ENCODE results near the gene ZPBP. TPM values are rescaled to one million over a fixed set of nuclear protein-coding genes. Genes with fewer than 3 reads are reported as not detected.

ZPBP gene
- total RNA-seq, 1 donor, result not detected

DNA sequence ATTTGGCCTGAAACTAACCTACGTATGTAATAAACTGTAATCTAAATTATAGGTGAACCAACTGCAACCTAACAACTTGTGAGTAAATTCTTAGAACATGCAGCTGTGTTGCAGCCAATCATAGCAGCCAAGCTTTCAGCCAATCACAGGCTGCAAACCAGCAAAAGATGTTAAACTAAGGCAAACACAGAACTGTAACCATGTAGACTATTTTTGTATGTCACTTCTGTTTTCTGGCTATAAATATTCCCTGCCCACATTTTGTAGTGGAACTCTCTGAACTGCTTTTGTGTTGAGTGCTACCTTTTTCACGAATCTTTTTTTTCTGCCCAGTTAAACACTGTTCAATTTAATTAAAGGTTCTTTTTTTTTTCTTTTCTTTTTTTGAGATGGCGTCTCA is 28.2 kb upstream of the ZPBP start:
- Histone ChIP-seq H3K36me3 (ENCODE audit: insufficient read depth, low read length) (no peaks in the 10 kb centered on the region), H4K20me1 (ENCODE audit: insufficient read depth, low read length) (no peaks in the 10 kb centered on the region), H3K27ac (ENCODE audit: low read depth, low read length) (no peak overlapping the region), H2AFZ (ENCODE audit: low read length) (no peak overlapping the region), H3K79me2 (ENCODE audit: insufficient read depth, low read length) (no peaks in the 10 kb centered on the region), H3K27me3 (ENCODE audit: insufficient read depth, low read length) (no peaks in the 10 kb centered on the region), H3K4me1 (ENCODE audit: insufficient read depth, low read length) (no peaks in the 10 kb centered on the region), H3K9me3 (ENCODE audit: low read depth, low read length) (no peaks in the 10 kb centered on the region), H3K4me2 (ENCODE audit: insufficient read depth, low read length) (no peak overlapping the region), H3K4me3 (ENCODE audit: insufficient read depth, low read length) (no peak overlapping the region)
- TF ChIP-seq, protein P1, sequence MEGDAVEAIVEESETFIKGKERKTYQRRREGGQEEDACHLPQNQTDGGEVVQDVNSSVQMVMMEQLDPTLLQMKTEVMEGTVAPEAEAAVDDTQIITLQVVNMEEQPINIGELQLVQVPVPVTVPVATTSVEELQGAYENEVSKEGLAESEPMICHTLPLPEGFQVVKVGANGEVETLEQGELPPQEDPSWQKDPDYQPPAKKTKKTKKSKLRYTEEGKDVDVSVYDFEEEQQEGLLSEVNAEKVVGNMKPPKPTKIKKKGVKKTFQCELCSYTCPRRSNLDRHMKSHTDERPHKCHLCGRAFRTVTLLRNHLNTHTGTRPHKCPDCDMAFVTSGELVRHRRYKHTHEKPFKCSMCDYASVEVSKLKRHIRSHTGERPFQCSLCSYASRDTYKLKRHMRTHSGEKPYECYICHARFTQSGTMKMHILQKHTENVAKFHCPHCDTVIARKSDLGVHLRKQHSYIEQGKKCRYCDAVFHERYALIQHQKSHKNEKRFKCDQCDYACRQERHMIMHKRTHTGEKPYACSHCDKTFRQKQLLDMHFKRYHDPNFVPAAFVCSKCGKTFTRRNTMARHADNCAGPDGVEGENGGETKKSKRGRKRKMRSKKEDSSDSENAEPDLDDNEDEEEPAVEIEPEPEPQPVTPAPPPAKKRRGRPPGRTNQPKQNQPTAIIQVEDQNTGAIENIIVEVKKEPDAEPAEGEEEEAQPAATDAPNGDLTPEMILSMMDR (IDR thresholded peaks at IDR 0.05; ENCODE audit: extremely low read depth, low read depth, low read length), result no peak
- no peak for DNase-seq (ENCODE audit: insufficient read length, low spot score, missing footprints)

DNA sequence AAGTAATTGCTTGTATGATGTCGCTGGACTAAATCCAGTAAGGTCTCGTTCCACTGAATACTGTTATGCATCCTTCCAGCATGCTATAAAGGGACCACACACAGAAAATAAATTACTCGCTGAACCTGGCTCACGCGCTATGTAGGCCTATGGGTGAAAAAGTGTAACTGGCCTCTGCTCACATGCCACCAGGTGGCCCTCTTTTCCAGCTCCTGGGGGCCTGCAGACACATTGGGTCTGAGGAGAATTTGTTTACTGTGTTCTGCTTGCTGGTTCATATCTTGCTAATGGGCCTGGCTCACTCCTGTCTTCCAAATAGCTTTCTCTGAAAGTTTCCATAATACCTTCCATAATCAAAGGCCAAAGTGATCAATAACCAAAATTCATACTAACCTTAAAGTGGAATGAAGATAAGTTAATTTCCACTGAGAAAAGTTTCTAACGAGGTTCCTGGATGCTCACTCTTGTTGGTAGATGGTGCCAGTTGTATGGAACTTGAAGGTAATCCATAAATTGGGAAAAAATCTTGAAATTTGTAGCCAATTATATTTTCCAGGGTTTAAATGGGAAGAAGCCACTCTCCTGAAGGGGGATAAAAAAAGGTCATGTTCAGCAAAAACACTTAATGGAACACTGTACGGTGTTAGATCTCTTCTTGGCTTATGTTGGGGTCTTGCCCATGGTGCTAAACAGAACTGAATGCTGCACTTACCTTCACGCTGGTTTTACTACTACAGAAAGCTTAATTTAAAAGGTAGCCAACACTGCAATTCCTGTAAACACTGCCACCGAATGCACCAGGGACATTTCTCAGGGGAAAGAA is 27.0 kb upstream of the ZPBP start:
- TF ChIP-seq, protein P1 (IDR thresholded peaks at IDR 0.05; ENCODE audit: extremely low read depth, low read depth, low read length), result no peak
- no peaks in the 10 kb centered on the region for H3K9me3 ChIP-seq (ENCODE audit: low read depth, low read length)
- H3K4me1 ChIP-seq (ENCODE audit: insufficient read depth, low read length), result no peaks in the 10 kb centered on the region
- H4K20me1 ChIP-seq (ENCODE audit: insufficient read depth, low read length), result no peaks in the 10 kb centered on the region
- H2AFZ ChIP-seq (ENCODE audit: low read length), result no peak overlapping the region
- H3K79me2 ChIP-seq (ENCODE audit: insufficient read depth, low read length), result no peaks in the 10 kb centered on the region
- no peak for DNase-seq (ENCODE audit: insufficient read length, low spot score, missing footprints)
- H3K27ac ChIP-seq (ENCODE audit: low read depth, low read length), result no peak overlapping the region
- no peaks in the 10 kb centered on the region for H3K36me3 ChIP-seq (ENCODE audit: insufficient read depth, low read length)
- no peak overlapping the region for H3K4me2 ChIP-seq (ENCODE audit: insufficient read depth, low read length)
- no peaks in the 10 kb centered on the region for H3K27me3 ChIP-seq (ENCODE audit: insufficient read depth, low read length)
- no peak overlapping the region for H3K4me3 ChIP-seq (ENCODE audit: insufficient read depth, low read length)

DNA sequence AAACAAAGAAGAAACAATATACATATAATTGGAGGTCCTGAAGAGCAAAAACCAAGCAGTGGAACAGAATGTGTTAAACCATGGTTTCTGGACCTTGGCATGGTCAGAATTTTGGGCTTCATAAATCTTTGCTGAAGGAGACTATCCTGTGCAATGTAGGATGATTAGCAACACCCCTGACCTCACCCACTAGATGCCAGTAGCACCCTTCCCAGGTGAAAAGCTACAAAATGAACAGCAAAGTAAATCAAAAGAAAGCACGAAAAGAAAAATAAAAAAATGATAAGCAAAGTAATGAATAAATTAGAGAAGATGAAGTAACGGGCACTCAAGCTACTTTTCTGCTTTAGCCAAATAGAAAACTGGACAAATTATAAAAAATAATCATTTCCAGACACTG is 19.2 kb upstream of the ZPBP start:
- H3K4me2 ChIP-seq (ENCODE audit: insufficient read depth, low read length), result no peak overlapping the region
- no peak overlapping the region for H3K4me3 ChIP-seq (ENCODE audit: insufficient read depth, low read length)
- no peaks in the 10 kb centered on the region for H3K79me2 ChIP-seq (ENCODE audit: insufficient read depth, low read length)
- H3K36me3 ChIP-seq (ENCODE audit: insufficient read depth, low read length), result no peaks in the 10 kb centered on the region
- no peaks in the 10 kb centered on the region for H3K9me3 ChIP-seq (ENCODE audit: low read depth, low read length)
- no peaks in the 10 kb centered on the region for H3K27me3 ChIP-seq (ENCODE audit: insufficient read depth, low read length)
- no peaks in the 10 kb centered on the region for H3K4me1 ChIP-seq (ENCODE audit: insufficient read depth, low read length)
- no peak overlapping the region for H3K27ac ChIP-seq (ENCODE audit: low read depth, low read length)
- DNase-seq (ENCODE audit: insufficient read length, low spot score, missing footprints), result no peak
- no peak overlapping the region for H2AFZ ChIP-seq (ENCODE audit: low read length)
- TF ChIP-seq, protein P1 (IDR thresholded peaks at IDR 0.05; ENCODE audit: extremely low read depth, low read depth, low read length), result no peak
- H4K20me1 ChIP-seq (ENCODE audit: insufficient read depth, low read length), result no peaks in the 10 kb centered on the region

DNA sequence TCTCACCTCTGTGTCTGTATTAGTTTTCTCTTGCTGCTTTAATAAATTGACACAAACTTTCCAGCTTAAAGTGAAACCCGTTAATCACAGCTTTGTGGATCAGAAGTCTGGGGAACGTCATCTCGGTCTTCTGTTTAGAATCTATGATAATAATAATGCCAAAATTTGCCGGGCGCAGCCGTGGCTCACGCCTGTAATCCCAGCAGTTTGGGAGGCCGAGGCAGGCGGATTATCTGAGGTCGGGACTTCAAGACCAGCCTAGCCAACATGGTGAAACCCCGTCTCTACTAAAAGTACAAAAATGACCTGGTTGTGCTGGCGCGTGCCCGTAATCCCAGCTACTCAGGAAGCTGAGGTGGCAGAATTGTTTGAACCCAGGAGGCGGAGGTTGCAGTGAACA is 8.8 kb upstream of the ZPBP start:
- Histone ChIP-seq H2AFZ (ENCODE audit: low read length) (no peak overlapping the region), H3K27me3 (ENCODE audit: insufficient read depth, low read length) (no peaks in the 10 kb centered on the region), H3K79me2 (ENCODE audit: insufficient read depth, low read length) (no peaks in the 10 kb centered on the region), H3K4me3 (ENCODE audit: insufficient read depth, low read length) (no peak overlapping the region), H3K4me2 (ENCODE audit: insufficient read depth, low read length) (no peak overlapping the region), H3K36me3 (ENCODE audit: insufficient read depth, low read length) (no peaks in the 10 kb centered on the region), H3K9me3 (ENCODE audit: low read depth, low read length) (no peaks in the 10 kb centered on the region), H3K27ac (ENCODE audit: low read depth, low read length) (no peak overlapping the region), H4K20me1 (ENCODE audit: insufficient read depth, low read length) (no peaks in the 10 kb centered on the region), H3K4me1 (ENCODE audit: insufficient read depth, low read length) (no peaks in the 10 kb centered on the region)
- TF ChIP-seq, protein P1 (IDR thresholded peaks at IDR 0.05; ENCODE audit: extremely low read depth, low read depth, low read length), result no peak
- no peak for DNase-seq (ENCODE audit: insufficient read length, low spot score, missing footprints)
